ENCODE measurements around the gene CCDC9.
A peak's percentile ranks its signal among the peaks of the same experiment; 100 is the strongest.
"Not testable (repeated sequence)": the region's sequence is repeated elsewhere in the genome, so short reads cannot be mapped to it uniquely, and the experiment has no call there.

The CCDC9 gene

GRCh38 chr19:47261946-47262793 lies 5.8 kb downstream of the CCDC9 start:
- DNase-seq (ENCODE audit: low spot score), result not testable (repeated sequence)

GRCh38 chr19:47264629-47265028 lies 8.3 kb downstream of the CCDC9 start:
- no peak for DNase-seq (ENCODE audit: low spot score)

- DNase-seq (ENCODE audit: low spot score), result no peak
Measured at GRCh38 chr19:47266401-47266941, 10.1 kb downstream of the CCDC9 start.

- peak; percentile 66 for DNase-seq (ENCODE audit: low spot score)
Measured at GRCh38 chr19:47267350-47267759, 11.0 kb downstream of the CCDC9 start.

- no peak for DNase-seq (ENCODE audit: low spot score)
Measured at GRCh38 chr19:47268028-47268427, 11.7 kb downstream of the CCDC9 start.

- DNase-seq (ENCODE audit: low spot score), result no peak
Measured at GRCh38 chr19:47269596-47269995, 13.3 kb downstream of the CCDC9 start.

- no peak for DNase-seq (ENCODE audit: low spot score)
Measured at GRCh38 chr19:47270408-47270807, 14.1 kb downstream of the CCDC9 start.

- DNase-seq (ENCODE audit: low spot score), result peak; percentile 59
Measured at GRCh38 chr19:47271949-47272348, 15.6 kb downstream of the CCDC9 start.

GRCh38 chr19:47272448-47273312 lies 16.4 kb downstream of the CCDC9 start:
- peak; percentile 87 for DNase-seq (ENCODE audit: low spot score)

GRCh38 chr19:47273313-47274070 lies 17.2 kb downstream of the CCDC9 start:
- DNase-seq (ENCODE audit: low spot score), result peak; percentile 89

- peak; percentile 92 for DNase-seq (ENCODE audit: low spot score)
Measured at GRCh38 chr19:47274071-47274890, 18.0 kb downstream of the CCDC9 start, which contains the start of gene INAFM1. Gene INAFM1, plus strand, starts transcription at chr19:47274885. Its CDS starts 35 bp downstream, at chr19:47274920.

GRCh38 chr19:47274891-47275761 lies 18.8 kb downstream of the CCDC9 start:
- no peak for DNase-seq (ENCODE audit: low spot score)

- DNase-seq (ENCODE audit: low spot score), result no peak
Measured at GRCh38 chr19:47275791-47276461, 19.6 kb downstream of the CCDC9 start.

GRCh38 chr19:47276513-47276912 lies 20.2 kb downstream of the CCDC9 start:
- not testable (repeated sequence) for DNase-seq (ENCODE audit: low spot score)

GRCh38 chr19:47280183-47280797 lies 24.0 kb downstream of the CCDC9 start:
- no peak for DNase-seq (ENCODE audit: low spot score)

- DNase-seq (ENCODE audit: low spot score), result no peak
Measured at GRCh38 chr19:47283405-47284059, 27.2 kb downstream of the CCDC9 start.

- peak; percentile 54 for DNase-seq (ENCODE audit: low spot score)
Measured at GRCh38 chr19:47284324-47284899, 28.1 kb downstream of the CCDC9 start.

- DNase-seq (ENCODE audit: low spot score), result peak; percentile 80
Measured at GRCh38 chr19:47296036-47296435, 39.7 kb downstream of the CCDC9 start.
